Muscle of leg (tissue), 11 donors: ENCODE data around the gene USP15. TPM values are rescaled to one million over a fixed set of nuclear protein-coding genes. Genes with fewer than 3 reads are reported as not detected.

ENCODE experiments used
- DNase-seq: peaks from one replicate; pipeline ENCODE4 v3.0.0; 2013
- H3K27ac ChIP-seq: one replicate; pipeline ENCODE4 v1.5.1; 2013; ENCODE audit warnings: mild to moderate bottlenecking, low read length, control low read depth
- H3K27me3 ChIP-seq: one replicate; pipeline ENCODE4 v1.6.1; 2013; ENCODE audit warnings: low read length; ENCODE audit not compliant: control insufficient read depth, insufficient read depth
- H3K36me3 ChIP-seq: one replicate; pipeline ENCODE4 v1.6.1; 2013; ENCODE audit warnings: low read length; ENCODE audit not compliant: control insufficient read depth, insufficient read depth
- H3K4me1 ChIP-seq: one replicate; pipeline ENCODE4 v1.6.1; 2013; ENCODE audit warnings: low read length; ENCODE audit not compliant: control insufficient read depth, insufficient read depth
- H3K4me3 ChIP-seq: one replicate; pipeline ENCODE4 v1.5.1; 2013; ENCODE audit warnings: low read length, control low read depth
- H3K9me3 ChIP-seq: replicated peaks from 2 replicates; pipeline ENCODE4 v1.6.1; 2013; ENCODE audit warnings: low read depth, low read length; ENCODE audit not compliant: control insufficient read depth
- WGBS: methylation state at CpG from one replicate; pipeline ENCODE4 v1.1.5; 2013; ENCODE audit warnings: missing lambda C conversion rate; ENCODE audit not compliant: insufficient coverage; 5-methylcytosine and 5-hydroxymethylcytosine counted together
- polyA plus RNA-seq, 8 donors: library from polyadenylated mRNA; unstranded; fragments of 120-200 nt; gene quantifications; one replicate each; pipeline versions ENCODE4 v1.2.1 to v1.2.3, GENCODE V29; 2013; ENCODE audit warnings: inconsistent platforms in 1 of 8, low replicate concordance in 1 of 8; ENCODE audit not compliant: insufficient read length in 8 of 8, insufficient read depth in 1 of 8
- total RNA-seq: library from RNA; stranded (reverse); fragments of 120-200 nt; gene quantifications from one replicate; pipeline ENCODE4 v1.2.4, GENCODE V29; 2013

USP15 gene
- total and polyA plus RNA-seq, 9 donors: 27.2 to 50.5 (median 35.1) TPM

- no peaks in the 10 kb centered on the region for H3K27me3 ChIP-seq
- no CpG with 5 or more reads among the region's 1 CpG for WGBS
- no peak overlapping the region for H3K4me3 ChIP-seq
- H3K4me1 ChIP-seq: no peaks in the 10 kb centered on the region
- peaks cover 24% of the 10 kb centered on the region for H3K36me3 ChIP-seq
- H3K27ac ChIP-seq: no peak overlapping the region
- no peak for DNase-seq
- peaks cover 26% of the 10 kb centered on the region for H3K9me3 ChIP-seq
Observed at GRCh38 chr12:62294378-62294777, 34.2 kb downstream of the USP15 start.

DNA sequence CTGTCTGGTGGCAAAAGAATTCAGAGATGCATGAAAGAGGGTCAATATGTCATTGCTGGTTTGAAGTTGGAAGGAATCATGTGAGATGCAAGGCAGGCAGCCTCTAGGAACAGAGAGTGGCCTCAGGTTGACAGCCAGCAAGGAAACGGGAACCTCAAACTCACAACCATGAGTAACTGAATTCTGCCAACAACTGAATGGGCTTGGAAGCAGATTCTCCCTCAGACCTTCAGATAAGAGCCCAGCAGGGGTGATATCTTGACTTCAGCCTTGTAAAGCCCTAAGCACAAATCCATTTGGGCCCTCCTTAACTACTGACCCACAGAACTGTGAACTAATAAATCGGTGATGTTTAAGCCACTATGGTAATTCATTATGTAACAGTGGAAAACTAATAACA is 35.8 kb downstream of the USP15 start:
- no CpG with 5 or more reads among the region's 2 CpGs for WGBS
- Histone ChIP-seq H3K4me1 (no peaks in the 10 kb centered on the region), H3K4me3 (no peak overlapping the region), H3K27ac (no peak overlapping the region), H3K9me3 (peaks cover 16% of the 10 kb centered on the region), H3K27me3 (no peaks in the 10 kb centered on the region), H3K36me3 (peaks cover 24% of the 10 kb centered on the region)
- DNase-seq: no peak

DNA sequence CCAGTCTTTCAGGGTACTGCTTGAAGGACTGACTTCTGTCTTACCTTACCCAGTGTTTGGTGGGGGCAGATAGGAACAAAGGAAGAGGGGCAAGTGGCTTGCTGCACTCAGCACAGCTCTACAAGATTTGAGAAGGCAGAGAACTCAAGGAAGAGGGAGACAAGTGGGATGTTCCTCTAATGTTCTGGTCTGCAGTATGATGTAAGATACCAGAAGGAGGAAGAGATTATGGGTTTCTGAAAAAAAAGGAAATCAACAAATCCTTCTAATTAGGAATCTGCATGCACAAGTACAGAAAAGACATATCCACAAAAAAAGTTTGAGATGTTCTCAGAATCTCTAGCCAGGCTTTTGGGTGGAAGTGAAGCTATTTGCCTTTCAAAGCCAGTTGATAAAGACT is 37.1 kb downstream of the USP15 start:
- peaks cover 9% of the 10 kb centered on the region for H3K9me3 ChIP-seq
- H3K4me3 ChIP-seq: no peak overlapping the region
- H3K27me3 ChIP-seq: no peaks in the 10 kb centered on the region
- no peaks in the 10 kb centered on the region for H3K4me1 ChIP-seq
- peaks cover 24% of the 10 kb centered on the region for H3K36me3 ChIP-seq
- no peak for DNase-seq
- no peak overlapping the region for H3K27ac ChIP-seq

DNA sequence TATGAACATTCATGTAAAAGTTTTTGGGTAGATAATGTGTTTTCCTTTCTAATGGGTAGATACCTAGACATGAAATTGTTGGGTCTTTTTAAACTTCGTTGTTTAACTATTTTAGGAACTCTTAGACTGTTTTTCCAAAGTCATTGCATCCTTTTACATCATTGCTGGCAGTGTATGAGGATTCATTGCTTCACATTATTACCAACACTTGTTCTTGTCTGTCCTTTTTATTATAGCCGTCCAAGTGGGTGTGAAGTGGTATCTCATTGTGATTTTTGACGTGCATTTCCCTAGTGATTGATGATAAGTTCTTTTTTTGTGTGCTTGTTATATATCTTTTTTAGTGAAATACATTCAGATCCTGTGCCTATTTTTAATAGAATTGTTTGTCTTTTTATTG is 39.4 kb downstream of the USP15 start:
- Histone ChIP-seq H3K27me3 (no peaks in the 10 kb centered on the region), H3K4me1 (no peaks in the 10 kb centered on the region), H3K9me3 (peaks cover 14% of the 10 kb centered on the region), H3K36me3 (peaks cover 23% of the 10 kb centered on the region), H3K27ac (no peak overlapping the region), H3K4me3 (no peak overlapping the region)
- WGBS: no CpG with 5 or more reads among the region's 3 CpGs
- DNase-seq: no peak

GRCh38 chr12:62301080-62301798 is 41.0 kb downstream of the USP15 start:
- no peak overlapping the region for H3K27ac ChIP-seq
- no peaks in the 10 kb centered on the region for H3K4me1 ChIP-seq
- no peak for DNase-seq
- WGBS: no CpG with 5 or more reads among the region's 6 CpGs
- H3K4me3 ChIP-seq: no peak overlapping the region
- peaks cover 18% of the 10 kb centered on the region for H3K9me3 ChIP-seq
- H3K36me3 ChIP-seq: peaks cover 24% of the 10 kb centered on the region
- no peaks in the 10 kb centered on the region for H3K27me3 ChIP-seq

DNA sequence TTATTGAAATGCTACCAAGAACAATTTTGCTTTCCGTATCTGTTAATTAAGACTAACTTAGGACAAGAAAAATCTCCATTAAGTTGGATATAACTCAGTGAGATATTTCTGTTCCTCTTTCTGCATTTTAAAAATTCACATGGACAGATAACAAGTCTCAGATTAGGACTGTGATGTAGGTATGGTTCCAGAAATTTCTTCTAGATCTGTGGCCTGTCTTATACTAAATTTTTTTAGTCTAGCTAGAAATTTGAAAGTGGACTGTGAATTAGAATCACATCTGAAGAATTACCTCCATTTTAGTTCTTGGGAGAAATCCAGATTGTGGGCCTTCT is 41.6 kb downstream of the USP15 start:
- DNase-seq: no peak
- WGBS: no CpG with 5 or more reads among the region's 1 CpG
- H3K27ac ChIP-seq: no peak overlapping the region
- H3K4me3 ChIP-seq: no peak overlapping the region
- H3K27me3 ChIP-seq: no peaks in the 10 kb centered on the region
- H3K4me1 ChIP-seq: no peaks in the 10 kb centered on the region
- H3K9me3 ChIP-seq: peaks cover 17% of the 10 kb centered on the region
- peaks cover 22% of the 10 kb centered on the region for H3K36me3 ChIP-seq

- peaks cover 23% of the 10 kb centered on the region for H3K36me3 ChIP-seq
Observed at GRCh38 chr12:62304560-62304959, 44.4 kb downstream of the USP15 start.

DNA sequence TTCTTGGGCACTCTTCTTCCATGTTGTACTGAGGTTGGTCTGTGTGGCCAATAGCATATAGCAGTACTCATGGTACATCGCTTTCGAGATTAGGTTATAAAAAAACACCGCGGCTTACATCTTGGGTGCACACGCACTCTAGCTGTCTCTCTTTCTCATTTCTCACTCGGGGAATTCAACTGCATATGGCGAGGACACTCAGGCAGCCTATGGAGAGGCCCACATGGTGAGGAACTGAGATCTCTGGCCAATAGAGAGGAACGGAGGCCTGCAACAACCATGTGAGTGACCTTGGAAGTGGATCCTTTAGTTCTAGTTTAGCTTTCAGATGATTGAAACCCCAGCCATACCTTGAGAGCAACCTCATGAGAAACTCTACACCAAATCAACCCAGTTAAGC is 45.6 kb downstream of the USP15 start:
- no peaks in the 10 kb centered on the region for H3K27me3 ChIP-seq
- peaks cover 23% of the 10 kb centered on the region for H3K36me3 ChIP-seq
- 98% methylated on average over 7 of the region's 8 CpGs for WGBS

More at GRCh38 chr12:62304560-62304959, 44.4 kb downstream of the USP15 start:
- Histone ChIP-seq H3K4me1 (no peaks in the 10 kb centered on the region), H3K27ac (no peak overlapping the region), H3K9me3 (peaks cover 9% of the 10 kb centered on the region), H3K4me3 (no peak overlapping the region), H3K27me3 (no peaks in the 10 kb centered on the region)
- DNase-seq: no peak
- no CpG with 5 or more reads among the region's 3 CpGs for WGBS

DNA sequence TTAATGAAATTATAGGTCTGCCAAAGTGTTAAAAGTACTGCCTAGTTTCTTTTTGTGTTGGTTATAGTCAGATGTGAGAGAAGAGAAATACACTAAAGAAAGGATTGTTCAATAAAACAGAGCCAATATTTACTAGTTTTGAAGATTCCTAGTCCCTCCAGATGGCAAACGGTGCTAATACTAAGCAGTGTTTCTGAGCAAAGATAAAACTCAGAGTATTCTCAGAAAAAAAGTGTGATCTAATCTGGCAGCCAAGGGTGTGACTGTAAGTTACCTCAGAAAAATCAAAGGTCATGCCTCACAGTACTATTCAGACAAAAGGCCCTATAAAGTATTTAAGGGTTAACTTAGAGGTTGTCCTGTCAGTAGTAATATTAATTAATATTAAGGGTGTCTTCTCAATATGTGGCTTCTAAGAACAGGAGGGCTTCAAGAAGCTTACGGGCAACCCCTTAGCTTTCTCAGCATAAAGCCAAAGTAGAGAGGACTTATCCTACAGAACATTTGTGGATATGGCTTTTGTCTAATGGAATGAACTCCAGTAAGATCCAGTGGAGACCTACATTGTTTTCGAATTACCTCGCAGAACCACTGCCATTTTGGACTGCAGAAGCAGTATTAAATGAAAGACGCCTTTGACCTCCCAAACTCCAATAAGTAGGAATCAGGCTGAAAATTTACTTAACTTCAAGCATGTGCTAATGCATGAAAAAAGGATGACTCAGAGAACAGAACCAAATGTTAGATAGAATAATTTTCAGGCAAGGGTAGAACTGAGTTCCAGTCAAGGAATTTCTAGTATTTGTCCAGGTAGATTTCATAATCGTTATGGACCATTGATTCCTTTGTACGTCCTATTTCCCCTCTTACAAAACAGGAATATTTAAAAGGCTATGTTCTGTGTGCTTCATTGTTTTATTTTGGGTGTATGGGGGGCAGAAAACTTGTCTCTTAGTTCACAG is 46.6 kb downstream of the USP15 start:
- Histone ChIP-seq H3K4me3 (no peak overlapping the region), H3K27me3 (no peaks in the 10 kb centered on the region), H3K4me1 (no peaks in the 10 kb centered on the region), H3K36me3 (peaks cover 23% of the 10 kb centered on the region), H3K9me3 (peaks cover 9% of the 10 kb centered on the region), H3K27ac (no peak overlapping the region)
- no CpG with 5 or more reads among the region's 7 CpGs for WGBS
- DNase-seq: no peak

More for the DNA sequence above, 45.6 kb downstream of the USP15 start:
- no peak overlapping the region for H3K27ac ChIP-seq
- H3K4me1 ChIP-seq: no peaks in the 10 kb centered on the region
- no peak overlapping the region for H3K4me3 ChIP-seq
- DNase-seq: no peak
- peaks cover 9% of the 10 kb centered on the region for H3K9me3 ChIP-seq

DNA sequence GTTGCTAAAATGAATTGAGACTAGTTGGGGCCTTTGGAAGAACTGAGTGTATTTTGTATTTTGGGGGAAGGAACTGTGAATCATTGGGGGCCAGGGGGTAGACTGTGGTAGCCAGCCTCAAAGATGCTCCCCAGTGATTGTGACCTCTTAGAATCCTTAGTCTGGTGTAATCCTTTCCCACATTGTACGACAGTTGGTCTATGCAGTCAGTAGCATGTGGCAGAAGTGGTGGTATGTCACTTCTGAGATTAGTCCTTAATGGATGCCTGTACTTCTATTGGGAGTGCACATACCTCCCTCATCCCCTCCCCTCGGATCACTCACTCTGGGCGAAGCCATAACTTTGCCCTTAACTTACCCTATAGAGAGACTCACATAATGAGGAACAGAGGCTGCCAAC is 48.0 kb downstream of the USP15 start:
- no peak for DNase-seq
- no CpG with 5 or more reads among the region's 3 CpGs for WGBS
- H3K27ac ChIP-seq: no peak overlapping the region
- H3K9me3 ChIP-seq: peaks cover 9% of the 10 kb centered on the region
- H3K27me3 ChIP-seq: no peaks in the 10 kb centered on the region
- no peak overlapping the region for H3K4me3 ChIP-seq
- no peaks in the 10 kb centered on the region for H3K4me1 ChIP-seq
- H3K36me3 ChIP-seq: peaks cover 23% of the 10 kb centered on the region
